Activated CD8-positive, alpha-beta T cell treated with anti-CD3 and anti-CD28 coated beads for 36 hours (primary cell): ENCODE measurements around the gene ZNF750. TPM values are rescaled to one million over a fixed set of nuclear protein-coding genes. Genes with fewer than 3 reads are reported as not detected.

ENCODE experiments used
- ATAC-seq: fragments of 200-7000 bp; cut with Tn5 transposase; one replicate; pipeline ENCODE4 v1.10.0; 2021; ENCODE audit warnings: mild to moderate bottlenecking, moderate library complexity
- CTCF ChIA-PET: fragments of 350-600 bp; sonication (Branson Sonifier 250); formaldehyde crosslinking; loops from one replicate; lab custom pipeline; 2021; ENCODE audit warnings: antibody characterized with exemption; lab: Charles Lee
- POLR2A ChIA-PET: fragments of 350-600 bp; sonication (Branson Sonifier 250); formaldehyde crosslinking; loops from one replicate; lab custom pipeline; 2021; ENCODE audit warnings: antibody characterized with exemption; lab: Charles Lee
- DNase-seq: peaks from one replicate; pipeline ENCODE4 v3.0.0-alpha.2; 2020
- H3K27ac Mint-ChIP-seq: one replicate; pipeline ENCODE4 v1.8.0; 2021; ENCODE audit warnings: mild to moderate bottlenecking, mixed read lengths
- H3K27me3 Mint-ChIP-seq: one replicate; pipeline ENCODE4 v1.8.0; 2021; ENCODE audit warnings: mixed read lengths
- H3K36me3 Mint-ChIP-seq: one replicate; pipeline ENCODE4 v1.8.0; 2021; ENCODE audit warnings: low read depth, mixed read lengths
- H3K4me1 Mint-ChIP-seq: one replicate; pipeline ENCODE4 v1.8.0; 2021; ENCODE audit warnings: low read depth, mixed read lengths
- H3K4me3 Mint-ChIP-seq: one replicate; pipeline ENCODE4 v1.8.0; 2021; ENCODE audit warnings: mild to moderate bottlenecking, moderate library complexity, mixed read lengths
- H3K9me3 Mint-ChIP-seq: one replicate; pipeline ENCODE4 v1.8.0; 2021; ENCODE audit warnings: mixed read lengths
- CTCF ChIP-seq: fragments of 200-600 bp; IDR thresholded peaks from one replicate; pipeline ENCODE4 v1.8.0; 2022; ENCODE audit warnings: antibody characterized with exemption, mild to moderate bottlenecking
- intact Hi-C: fragments of 100-400 bp; cut with micrococcal nuclease; formaldehyde crosslinking; loops from one replicate; pipeline ENCODE4 v1.10.0; 2022
- total RNA-seq, 2 experiments: library from RNA; stranded (reverse); gene quantifications; one replicate each; pipeline ENCODE4 v1.2.3, GENCODE V29; 2021

The ZNF750 gene
- total RNA-seq, 2 experiments from 2014 or later, result not detected

DNA sequence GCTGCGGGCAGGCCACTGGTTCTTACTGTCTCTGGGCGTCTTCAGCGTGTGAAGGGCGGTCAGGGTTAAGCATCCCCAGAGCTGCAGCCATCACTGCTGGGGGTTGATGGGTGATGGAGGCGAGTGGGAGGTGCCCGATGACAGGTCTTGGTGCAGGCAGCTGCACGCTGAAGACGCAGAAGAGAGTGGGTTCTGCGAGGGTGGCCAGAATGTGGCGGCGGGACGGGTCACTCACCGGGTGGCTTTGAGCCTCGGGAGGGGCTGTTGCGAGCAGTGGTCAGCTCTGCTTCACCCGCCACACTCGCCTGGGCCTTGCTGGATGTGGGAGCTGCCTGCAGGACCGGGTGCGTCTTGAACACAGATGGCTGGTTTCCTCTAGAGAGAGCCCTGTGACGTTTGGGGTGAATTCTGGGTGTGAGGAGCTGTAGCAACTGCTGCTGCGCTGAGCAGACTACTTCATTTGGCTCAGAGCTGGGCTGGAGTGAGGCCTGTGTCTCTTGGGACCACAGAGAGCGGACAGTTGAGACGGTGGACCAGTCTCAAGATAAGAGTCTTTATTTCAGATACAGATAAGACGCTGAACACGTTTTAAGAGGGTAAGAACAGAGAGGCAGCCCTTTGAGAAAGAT lies 44.6 kb upstream of the ZNF750 start:
- intact Hi-C loops, result no loop called here
- POLR2A ChIA-PET, result interaction anchor here (1.0 to 5.7 kb wide), 3 partner anchors 13 to 20 kb away, joined by 3 to 34 read pairs (median 4); no protein-coding TSS in a partner anchor
- no peak for TF ChIP-seq CTCF
- ATAC-seq (no peak), DNase-seq (no peak)
- Mint-ChIP-seq H3K4me1 (peaks cover 67% of the 10 kb centered on the region), H3K9me3 (no peaks in the 10 kb centered on the region), H3K4me3 (peak overlapping the region; percentile 63), H3K27ac (peak overlapping the region; percentile 90), H3K27me3 (no peaks in the 10 kb centered on the region), H3K36me3 (peaks cover 15% of the 10 kb centered on the region)
- CTCF ChIA-PET, result interaction anchor here (1.0 to 3.9 kb wide), 10 partner anchors 8 to 104 kb away, joined by 3 to 23 read pairs (median 5); no protein-coding TSS in a partner anchor

DNA sequence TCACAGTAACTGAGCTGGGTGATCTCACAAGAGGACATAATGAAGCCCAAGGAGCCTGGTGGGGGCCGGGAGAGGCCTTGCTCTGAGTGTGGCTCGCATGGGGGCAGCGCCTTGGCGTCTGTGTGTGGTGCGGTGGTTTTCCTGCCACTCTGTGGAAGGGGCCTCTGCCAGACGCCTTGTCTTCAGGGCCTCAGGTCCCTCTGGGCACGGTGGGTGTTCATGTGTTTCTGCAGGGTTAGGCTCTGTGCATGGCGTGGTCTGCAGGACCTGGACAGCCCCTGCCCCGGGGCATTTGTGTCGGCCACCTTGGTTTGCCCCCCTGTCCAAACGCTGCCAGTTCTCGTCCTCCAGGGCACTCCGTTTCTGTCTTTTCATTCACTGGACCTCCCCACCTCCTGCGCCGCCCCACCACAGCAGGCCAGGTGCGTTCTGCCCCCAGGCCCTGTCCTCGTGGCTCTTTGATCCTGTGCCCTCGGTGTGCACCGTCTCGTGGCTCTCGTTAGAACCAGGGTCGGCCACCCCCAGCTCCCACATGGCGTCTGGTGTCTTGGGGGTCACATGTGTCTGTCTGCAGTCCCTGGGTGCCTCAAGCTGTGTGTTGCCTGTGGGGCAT lies 43.7 kb upstream of the ZNF750 start:
- no peak for TF ChIP-seq CTCF
- no peaks in the 10 kb centered on the region for H3K9me3 Mint-ChIP-seq
- H3K27me3 Mint-ChIP-seq, result no peaks in the 10 kb centered on the region
- H3K4me3 Mint-ChIP-seq, result peak overlapping the region; percentile 71
- H3K36me3 Mint-ChIP-seq, result peaks cover 17% of the 10 kb centered on the region
- ATAC-seq, result no peak
- POLR2A ChIA-PET, result interaction anchor here (0.7 to 5.7 kb wide), 4 partner anchors 10 to 364 kb away, joined by 3 to 34 read pairs (median 4); partner anchors contain the start of gene FOXK2
- DNase-seq, result peak; percentile 28
- CTCF ChIA-PET, result interaction anchor here (1.0 to 3.9 kb wide), 4 partner anchors 9 to 103 kb away, joined by 3 to 23 read pairs (median 4); no protein-coding TSS in a partner anchor
- intact Hi-C loops, result no loop called here
- H3K4me1 Mint-ChIP-seq, result peaks cover 72% of the 10 kb centered on the region
- H3K27ac Mint-ChIP-seq, result peak overlapping the region; percentile 93

GRCh38 chr17:82882715-82883418 lies 43.0 kb upstream of the ZNF750 start:
- DNase-seq (peak; percentile 88), ATAC-seq (peak; percentile 87)
- peaks cover 21% of the 10 kb centered on the region for H3K36me3 Mint-ChIP-seq
- peaks cover 79% of the 10 kb centered on the region for H3K4me1 Mint-ChIP-seq
- H3K4me3 Mint-ChIP-seq, result peak overlapping the region; percentile 71
- no peak for TF ChIP-seq CTCF
- POLR2A ChIA-PET, result interaction anchor here (0.7 to 5.7 kb wide), 4 partner anchors 10 to 364 kb away, joined by 3 to 34 read pairs (median 4); partner anchors contain the start of gene FOXK2
- H3K27ac Mint-ChIP-seq, result peak overlapping the region; percentile 93
- no peaks in the 10 kb centered on the region for H3K9me3 Mint-ChIP-seq
- no peaks in the 10 kb centered on the region for H3K27me3 Mint-ChIP-seq
- CTCF ChIA-PET, result interaction anchor here (1.0 to 3.9 kb wide), 2 partner anchors 12 to 102 kb away, joined by 3 to 23 read pairs; no protein-coding TSS in a partner anchor
- intact Hi-C loops, result no loop called here

- Mint-ChIP-seq H3K27ac (peak overlapping the region; percentile 93), H3K4me1 (peaks cover 74% of the 10 kb centered on the region), H3K9me3 (no peaks in the 10 kb centered on the region), H3K36me3 (peaks cover 14% of the 10 kb centered on the region), H3K27me3 (no peaks in the 10 kb centered on the region), H3K4me3 (peak overlapping the region; percentile 71)
- no peak for TF ChIP-seq CTCF
- CTCF ChIA-PET, result interaction anchor here (1.0 to 3.9 kb wide), 2 partner anchors 11 to 101 kb away, joined by 3 to 23 read pairs; no protein-coding TSS in a partner anchor
- POLR2A ChIA-PET, result interaction anchor here (1.1 to 5.7 kb wide), 3 partner anchors 10 to 363 kb away, joined by 3 to 34 read pairs (median 4); partner anchors contain the start of gene FOXK2
- DNase-seq, result no peak
- peak; percentile 12 for ATAC-seq
- intact Hi-C loops, result no loop called here
Observed at GRCh38 chr17:82881900-82882714, 42.3 kb upstream of the ZNF750 start.
